SK-N-MC (cell line): Measurements from ENCODE around the gene RBMS3.

Experiments
- EZH2 ChIP-seq: fragments of 200-600 bp; sonication (generic); IDR thresholded peaks from one replicate; pipeline ENCODE4 v1.6.1; 2017; ENCODE audit warnings: antibody characterized with exemption
- FOXP2 ChIP-seq: optimal IDR thresholded peaks from 2 replicates; pipeline ENCODE3; 2011; ENCODE audit warnings: mild to moderate bottlenecking, moderate library complexity; ENCODE audit not compliant: insufficient read depth; ENCODE audit errors: extremely low read length, control extremely low read depth
- POLR2AphosphoS5 ChIP-seq: IDR thresholded peaks from 2 replicates; pipeline ENCODE4 v1.6.1; 2012; ENCODE audit warnings: mild to moderate bottlenecking, low read depth, low read length, borderline replicate concordance

DNA sequence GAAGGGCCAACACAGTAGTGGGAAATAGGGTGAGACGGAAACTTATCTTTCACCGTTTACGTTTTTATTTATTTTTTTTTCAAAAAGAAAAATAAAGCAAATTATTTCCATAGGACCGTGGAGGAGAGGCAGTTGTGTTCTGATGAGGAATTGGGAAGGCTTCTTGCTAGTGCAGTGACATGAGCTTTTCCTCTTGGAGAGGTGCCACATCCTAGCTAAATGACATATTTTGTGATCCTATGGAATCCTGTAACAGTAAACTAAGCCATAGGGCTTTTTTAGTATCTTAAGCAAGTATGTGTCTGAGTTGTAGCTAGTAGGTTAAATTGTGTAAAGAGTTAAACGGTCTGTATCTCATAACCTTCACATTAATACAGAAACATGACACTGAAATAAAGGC is 609.9 kb downstream of the RBMS3 start:
- TF ChIP-seq EZH2, result no peak
- no peak for TF ChIP-seq POLR2AphosphoS5
- TF ChIP-seq FOXP2, result no peak
